ENCODE results near the gene DYNC1I1.

DYNC1I1 gene

GRCh38 chr7:95817866-95818640 lies 45.7 kb downstream of the DYNC1I1 start:
- Histone ChIP-seq H3K9me3 (ENCODE audit: control insufficient read depth, low read length) (no peaks in the 10 kb centered on the region), H3K27ac (ENCODE audit: low read depth, low read length, severe bottlenecking) (no peak overlapping the region), H3K4me1 (ENCODE audit: control insufficient read depth, insufficient read depth, low read length, poor library complexity, severe bottlenecking) (no peaks in the 10 kb centered on the region), H3K4me3 (ENCODE audit: extremely low read depth, insufficient read depth, low read length, poor library complexity, severe bottlenecking) (no peak overlapping the region), H3K36me3 (ENCODE audit: control insufficient read depth, insufficient read depth, low read length) (no peaks in the 10 kb centered on the region)
- 82 to 89% methylated on average over 3 of the region's 6 CpGs for WGBS, 2 experiments (ENCODE audit: insufficient coverage in 2 of 2)

- WGBS, 2 experiments (ENCODE audit: insufficient coverage in 2 of 2): 95 to 100% methylated on average over 1 to 2 of the region's 7 CpGs
- no peaks in the 10 kb centered on the region for H3K9me3 ChIP-seq (ENCODE audit: control insufficient read depth, low read length)
- no peak overlapping the region for H3K27ac ChIP-seq (ENCODE audit: low read depth, low read length, severe bottlenecking)
- H3K4me3 ChIP-seq (ENCODE audit: extremely low read depth, insufficient read depth, low read length, poor library complexity, severe bottlenecking): no peak overlapping the region
- no peaks in the 10 kb centered on the region for H3K4me1 ChIP-seq (ENCODE audit: control insufficient read depth, insufficient read depth, low read length, poor library complexity, severe bottlenecking)
- no peaks in the 10 kb centered on the region for H3K36me3 ChIP-seq (ENCODE audit: control insufficient read depth, insufficient read depth, low read length)
These were observed 48.4 kb downstream of the DYNC1I1 start for GRCh38 chr7:95820778-95821177.

GRCh38 chr7:95822717-95823116 lies 50.4 kb downstream of the DYNC1I1 start:
- Histone ChIP-seq H3K9me3 (ENCODE audit: control insufficient read depth, low read length) (no peaks in the 10 kb centered on the region), H3K4me1 (ENCODE audit: control insufficient read depth, insufficient read depth, low read length, poor library complexity, severe bottlenecking) (no peaks in the 10 kb centered on the region), H3K36me3 (ENCODE audit: control insufficient read depth, insufficient read depth, low read length) (no peaks in the 10 kb centered on the region), H3K4me3 (ENCODE audit: extremely low read depth, insufficient read depth, low read length, poor library complexity, severe bottlenecking) (no peak overlapping the region), H3K27ac (ENCODE audit: low read depth, low read length, severe bottlenecking) (peak overlapping the region; percentile 81)
- no CpG with 5 or more reads among the region's 3 CpGs for WGBS, 2 experiments (ENCODE audit: insufficient coverage in 2 of 2)

GRCh38 chr7:95824616-95825015 lies 52.3 kb downstream of the DYNC1I1 start:
- Histone ChIP-seq H3K4me1 (ENCODE audit: control insufficient read depth, insufficient read depth, low read length, poor library complexity, severe bottlenecking) (peaks cover 7% of the 10 kb centered on the region), H3K4me3 (ENCODE audit: extremely low read depth, insufficient read depth, low read length, poor library complexity, severe bottlenecking) (no peak overlapping the region), H3K36me3 (ENCODE audit: control insufficient read depth, insufficient read depth, low read length) (no peaks in the 10 kb centered on the region), H3K27ac (ENCODE audit: low read depth, low read length, severe bottlenecking) (no peak overlapping the region), H3K9me3 (ENCODE audit: control insufficient read depth, low read length) (no peaks in the 10 kb centered on the region)
- 97 to 100% methylated on average over 5 of the region's 5 CpGs for WGBS, 2 experiments (ENCODE audit: insufficient coverage in 2 of 2)

- Histone ChIP-seq H3K36me3 (ENCODE audit: control insufficient read depth, insufficient read depth, low read length) (no peaks in the 10 kb centered on the region), H3K27ac (ENCODE audit: low read depth, low read length, severe bottlenecking) (no peak overlapping the region), H3K9me3 (ENCODE audit: control insufficient read depth, low read length) (no peaks in the 10 kb centered on the region), H3K4me3 (ENCODE audit: extremely low read depth, insufficient read depth, low read length, poor library complexity, severe bottlenecking) (no peak overlapping the region), H3K4me1 (ENCODE audit: control insufficient read depth, insufficient read depth, low read length, poor library complexity, severe bottlenecking) (peaks cover 7% of the 10 kb centered on the region)
- 48 to 63% methylated on average over 3 of the region's 4 CpGs for WGBS, 2 experiments (ENCODE audit: insufficient coverage in 2 of 2)
These were observed 56.8 kb downstream of the DYNC1I1 start for GRCh38 chr7:95828824-95829790.

- Histone ChIP-seq H3K4me3 (ENCODE audit: extremely low read depth, insufficient read depth, low read length, poor library complexity, severe bottlenecking) (no peak overlapping the region), H3K36me3 (ENCODE audit: control insufficient read depth, insufficient read depth, low read length) (no peaks in the 10 kb centered on the region), H3K27ac (ENCODE audit: low read depth, low read length, severe bottlenecking) (peak overlapping the region; percentile 92), H3K9me3 (ENCODE audit: control insufficient read depth, low read length) (no peaks in the 10 kb centered on the region), H3K4me1 (ENCODE audit: control insufficient read depth, insufficient read depth, low read length, poor library complexity, severe bottlenecking) (peaks cover 9% of the 10 kb centered on the region)
- 34 to 66% methylated on average over 2 to 4 of the region's 4 CpGs for WGBS, 2 experiments (ENCODE audit: insufficient coverage in 2 of 2)
These were observed 68.9 kb downstream of the DYNC1I1 start for GRCh38 chr7:95840953-95841950.

GRCh38 chr7:95843286-95843685 lies 70.9 kb downstream of the DYNC1I1 start:
- WGBS, 2 experiments (ENCODE audit: insufficient coverage in 2 of 2): 57 to 79% methylated on average over 1 to 2 of the region's 2 CpGs
- H3K36me3 ChIP-seq (ENCODE audit: control insufficient read depth, insufficient read depth, low read length): no peaks in the 10 kb centered on the region

GRCh38 chr7:95845007-95845406 lies 72.7 kb downstream of the DYNC1I1 start:
- peaks cover 15% of the 10 kb centered on the region for H3K4me1 ChIP-seq (ENCODE audit: control insufficient read depth, insufficient read depth, low read length, poor library complexity, severe bottlenecking)
- H3K27ac ChIP-seq (ENCODE audit: low read depth, low read length, severe bottlenecking): no peak overlapping the region
- no peaks in the 10 kb centered on the region for H3K36me3 ChIP-seq (ENCODE audit: control insufficient read depth, insufficient read depth, low read length)
- no peak overlapping the region for H3K4me3 ChIP-seq (ENCODE audit: extremely low read depth, insufficient read depth, low read length, poor library complexity, severe bottlenecking)
- H3K9me3 ChIP-seq (ENCODE audit: control insufficient read depth, low read length): no peaks in the 10 kb centered on the region

More at GRCh38 chr7:95843286-95843685, 70.9 kb downstream of the DYNC1I1 start:
- no peaks in the 10 kb centered on the region for H3K9me3 ChIP-seq (ENCODE audit: control insufficient read depth, low read length)
- H3K27ac ChIP-seq (ENCODE audit: low read depth, low read length, severe bottlenecking): peak overlapping the region; percentile 23
- H3K4me1 ChIP-seq (ENCODE audit: control insufficient read depth, insufficient read depth, low read length, poor library complexity, severe bottlenecking): peaks cover 15% of the 10 kb centered on the region
- no peak overlapping the region for H3K4me3 ChIP-seq (ENCODE audit: extremely low read depth, insufficient read depth, low read length, poor library complexity, severe bottlenecking)

- no peaks in the 10 kb centered on the region for H3K9me3 ChIP-seq (ENCODE audit: control insufficient read depth, low read length)
- 28 to 56% methylated on average over 2 to 3 of the region's 4 CpGs for WGBS, 2 experiments (ENCODE audit: insufficient coverage in 2 of 2)
These were observed 74.7 kb downstream of the DYNC1I1 start for GRCh38 chr7:95847061-95847460.

GRCh38 chr7:95859429-95859828 lies 87.1 kb downstream of the DYNC1I1 start:
- Histone ChIP-seq H3K4me3 (ENCODE audit: extremely low read depth, insufficient read depth, low read length, poor library complexity, severe bottlenecking) (no peak overlapping the region), H3K27ac (ENCODE audit: low read depth, low read length, severe bottlenecking) (peak overlapping the region; percentile 68), H3K4me1 (ENCODE audit: control insufficient read depth, insufficient read depth, low read length, poor library complexity, severe bottlenecking) (peaks cover 10% of the 10 kb centered on the region), H3K9me3 (ENCODE audit: control insufficient read depth, low read length) (no peaks in the 10 kb centered on the region), H3K36me3 (ENCODE audit: control insufficient read depth, insufficient read depth, low read length) (no peaks in the 10 kb centered on the region)
- WGBS, 2 experiments (ENCODE audit: insufficient coverage in 2 of 2): 29% methylated on average over 1 of the region's 1 CpG; no CpG with 5 or more reads in 1 of the 2 experiments

More at GRCh38 chr7:95847061-95847460, 74.7 kb downstream of the DYNC1I1 start:
- Histone ChIP-seq H3K4me1 (ENCODE audit: control insufficient read depth, insufficient read depth, low read length, poor library complexity, severe bottlenecking) (peaks cover 7% of the 10 kb centered on the region), H3K27ac (ENCODE audit: low read depth, low read length, severe bottlenecking) (peak overlapping the region; percentile 70), H3K4me3 (ENCODE audit: extremely low read depth, insufficient read depth, low read length, poor library complexity, severe bottlenecking) (no peak overlapping the region), H3K36me3 (ENCODE audit: control insufficient read depth, insufficient read depth, low read length) (no peaks in the 10 kb centered on the region)
